ENCODE results near the gene STX8.

The STX8 gene

GRCh38 chr17:9521062-9521461, 54.6 kb downstream of the STX8 start:
- H3K27ac ChIP-seq, result no peak overlapping the region
- no peak for DNase-seq
- H3K4me3 ChIP-seq (ENCODE audit: low read depth, low read length), result no peak overlapping the region

GRCh38 chr17:9520649-9521048, 55.0 kb downstream of the STX8 start:
- no peak for TF ChIP-seq CTCF (IDR thresholded peaks at IDR 0.05; ENCODE audit: low read depth, low read length, missing control alignments)
- H3K27me3 ChIP-seq (replicated peaks), result no peaks in the 10 kb centered on the region
- in situ Hi-C loops (cut with HindIII; ENCODE audit: low pct_ligation_motif_present, low sequenced_read_pairs), result loop anchor here (25.0 kb wide), 1 partner anchor 183 kb away; no protein-coding TSS in a partner anchor
- no peak overlapping the region for H3K4me3 ChIP-seq (ENCODE audit: low read depth, low read length)
- H3K27ac ChIP-seq, result no peak overlapping the region
- H3K36me3 ChIP-seq (replicated peaks), result no peaks in the 10 kb centered on the region
- no peak for DNase-seq

More at GRCh38 chr17:9521062-9521461, 54.6 kb downstream of the STX8 start:
- H3K27me3 ChIP-seq (replicated peaks), result no peaks in the 10 kb centered on the region
- in situ Hi-C loops (cut with HindIII; ENCODE audit: low pct_ligation_motif_present, low sequenced_read_pairs), result loop anchor here (25.0 kb wide), 1 partner anchor 184 kb away; no protein-coding TSS in a partner anchor
- no peaks in the 10 kb centered on the region for H3K36me3 ChIP-seq (replicated peaks)
- TF ChIP-seq CTCF (IDR thresholded peaks at IDR 0.05; ENCODE audit: low read depth, low read length, missing control alignments), result no peak

GRCh38 chr17:9519583-9520272, 55.9 kb downstream of the STX8 start:
- no peaks in the 10 kb centered on the region for H3K27me3 ChIP-seq (replicated peaks)
- TF ChIP-seq CTCF (IDR thresholded peaks at IDR 0.05; ENCODE audit: low read depth, low read length, missing control alignments), result no peak
- no peaks in the 10 kb centered on the region for H3K36me3 ChIP-seq (replicated peaks)
- no peak for DNase-seq
- in situ Hi-C loops (cut with HindIII; ENCODE audit: low pct_ligation_motif_present, low sequenced_read_pairs), result loop anchor here (25.0 kb wide), 1 partner anchor 182 kb away; no protein-coding TSS in a partner anchor
- no peak overlapping the region for H3K27ac ChIP-seq
- no peak overlapping the region for H3K4me3 ChIP-seq (ENCODE audit: low read depth, low read length)

GRCh38 chr17:9517396-9517795, 58.2 kb downstream of the STX8 start:
- in situ Hi-C loops (cut with HindIII; ENCODE audit: low pct_ligation_motif_present, low sequenced_read_pairs), result loop anchor here (25.0 kb wide), 1 partner anchor 180 kb away; no protein-coding TSS in a partner anchor
- Histone ChIP-seq H3K27me3 (replicated peaks) (no peaks in the 10 kb centered on the region), H3K36me3 (replicated peaks) (no peaks in the 10 kb centered on the region), H3K4me3 (ENCODE audit: low read depth, low read length) (no peak overlapping the region), H3K27ac (no peak overlapping the region)
- TF ChIP-seq CTCF (IDR thresholded peaks at IDR 0.05; ENCODE audit: low read depth, low read length, missing control alignments), result no peak
- DNase-seq, result no peak

GRCh38 chr17:9513266-9513665, 62.4 kb downstream of the STX8 start:
- no peak overlapping the region for H3K27ac ChIP-seq
- no peak for DNase-seq
- no peak overlapping the region for H3K4me3 ChIP-seq (ENCODE audit: low read depth, low read length)
- in situ Hi-C loops (cut with HindIII; ENCODE audit: low pct_ligation_motif_present, low sequenced_read_pairs), result loop anchor here (25.0 kb wide), 1 partner anchor 176 kb away; no protein-coding TSS in a partner anchor
- no peaks in the 10 kb centered on the region for H3K27me3 ChIP-seq (replicated peaks)
- H3K36me3 ChIP-seq (replicated peaks), result no peaks in the 10 kb centered on the region
- TF ChIP-seq CTCF (IDR thresholded peaks at IDR 0.05; ENCODE audit: low read depth, low read length, missing control alignments), result no peak
